CD4-positive, alpha-beta T cell treated with Interleukin-4 for 4 hours (primary cell): Measurements from ENCODE around the gene SCG5.
"Not testable (repeated sequence)": the region's sequence is repeated elsewhere in the genome, so short reads cannot be mapped to it uniquely, and the experiment has no call there.

Experiments
- DNase-seq: peaks from one replicate; pipeline ENCODE4 v3.0.0-alpha.2; 2020

Gene SCG5

GRCh38 chr15:32641517-32642059, at the start of gene SCG5:
Gene SCG5 (plus strand): TSS chr15:32641710. CDS start chr15:32643593, 1,883 bp downstream.
- DNase-seq = no peak

- DNase-seq = not testable (repeated sequence)
Measured at GRCh38 chr15:32593151-32593550, 48.4 kb upstream of the SCG5 start, which contains the start of gene GOLGA8N. Gene GOLGA8N (plus strand): TSS chr15:32593456.

GRCh38 chr15:32609518-32609917, 32.0 kb upstream of the SCG5 start:
- not testable (repeated sequence) for DNase-seq

- DNase-seq = peak; percentile 26
Measured at GRCh38 chr15:32610719-32611118, 30.8 kb upstream of the SCG5 start.

GRCh38 chr15:32614712-32615050, 26.8 kb upstream of the SCG5 start:
- not testable (repeated sequence) for DNase-seq

- DNase-seq = peak; percentile 93
Measured at GRCh38 chr15:32615051-32615870, 26.2 kb upstream of the SCG5 start, which contains the start of gene ARHGAP11A. Gene ARHGAP11A (plus strand): TSS chr15:32615504. CDS start chr15:32616212, 708 bp downstream.

GRCh38 chr15:32615871-32616426, 25.6 kb upstream of the SCG5 start:
- not testable (repeated sequence) for DNase-seq

- no peak for DNase-seq
Measured at GRCh38 chr15:32636410-32636809, 5.1 kb upstream of the SCG5 start.

GRCh38 chr15:32636908-32637567, 4.5 kb upstream of the SCG5 start:
- DNase-seq = no peak

- DNase-seq = no peak
Measured at GRCh38 chr15:32637704-32638103, 3.8 kb upstream of the SCG5 start.

- no peak for DNase-seq
Measured at GRCh38 chr15:32642667-32643435, 1.3 kb downstream of the SCG5 start.

- DNase-seq = no peak
Measured at GRCh38 chr15:32643907-32644445, 2.5 kb downstream of the SCG5 start.

- DNase-seq = no peak
Measured at GRCh38 chr15:32646291-32646690, 4.8 kb downstream of the SCG5 start.

- DNase-seq = no peak
Measured at GRCh38 chr15:32649342-32649741, 7.8 kb downstream of the SCG5 start.

- peak; percentile 53 for DNase-seq
Measured at GRCh38 chr15:32651229-32651837, 9.8 kb downstream of the SCG5 start.

GRCh38 chr15:32652178-32652577, 10.7 kb downstream of the SCG5 start:
- DNase-seq = no peak

- no peak for DNase-seq
Measured at GRCh38 chr15:32656091-32656490, 14.6 kb downstream of the SCG5 start.

- no peak for DNase-seq
Measured at GRCh38 chr15:32656496-32656895, 15.0 kb downstream of the SCG5 start.

- DNase-seq = peak; percentile 27
Measured at GRCh38 chr15:32657198-32657883, 15.8 kb downstream of the SCG5 start.

- no peak for DNase-seq
Measured at GRCh38 chr15:32657941-32658340, 16.4 kb downstream of the SCG5 start.
